ENCODE data around the gene SLC39A10.
"Not testable (repeated sequence)": the region's sequence is repeated elsewhere in the genome, so short reads cannot be mapped to it uniquely, and the experiment has no call there.

The SLC39A10 gene

DNA sequence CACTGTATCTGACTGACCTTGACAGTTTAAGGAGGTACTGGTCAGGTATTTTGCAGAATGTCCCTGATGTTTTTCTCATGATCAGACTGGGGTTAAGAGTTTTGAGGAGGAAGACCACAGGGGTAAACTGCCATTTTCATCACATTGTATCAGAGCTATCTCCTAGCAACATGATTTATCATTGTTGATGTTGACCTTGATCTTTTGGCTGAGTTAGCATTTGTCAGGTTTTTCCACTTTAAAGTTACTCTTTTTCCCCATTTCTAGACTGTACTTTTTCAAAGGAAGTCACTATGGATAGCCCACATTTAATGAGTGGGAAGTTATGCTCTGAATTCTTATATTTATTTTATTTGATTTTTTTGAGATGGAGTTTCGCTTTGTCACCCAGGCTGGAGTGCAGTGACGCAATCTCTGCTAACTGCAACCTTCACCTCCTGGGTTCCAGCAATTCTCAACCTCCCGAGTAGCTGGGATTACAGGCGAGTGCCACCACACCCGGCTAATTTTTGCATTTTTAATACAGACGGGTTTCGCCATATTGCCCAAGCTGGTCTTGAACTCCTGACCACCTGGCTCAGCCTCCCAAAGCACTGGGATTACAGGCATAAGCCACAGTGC, 17.7 kb upstream of the SLC39A10 start:
- H3K27ac ChIP-seq (ENCODE audit: low read length), result no peak overlapping the region
- TF ChIP-seq, protein P1, sequence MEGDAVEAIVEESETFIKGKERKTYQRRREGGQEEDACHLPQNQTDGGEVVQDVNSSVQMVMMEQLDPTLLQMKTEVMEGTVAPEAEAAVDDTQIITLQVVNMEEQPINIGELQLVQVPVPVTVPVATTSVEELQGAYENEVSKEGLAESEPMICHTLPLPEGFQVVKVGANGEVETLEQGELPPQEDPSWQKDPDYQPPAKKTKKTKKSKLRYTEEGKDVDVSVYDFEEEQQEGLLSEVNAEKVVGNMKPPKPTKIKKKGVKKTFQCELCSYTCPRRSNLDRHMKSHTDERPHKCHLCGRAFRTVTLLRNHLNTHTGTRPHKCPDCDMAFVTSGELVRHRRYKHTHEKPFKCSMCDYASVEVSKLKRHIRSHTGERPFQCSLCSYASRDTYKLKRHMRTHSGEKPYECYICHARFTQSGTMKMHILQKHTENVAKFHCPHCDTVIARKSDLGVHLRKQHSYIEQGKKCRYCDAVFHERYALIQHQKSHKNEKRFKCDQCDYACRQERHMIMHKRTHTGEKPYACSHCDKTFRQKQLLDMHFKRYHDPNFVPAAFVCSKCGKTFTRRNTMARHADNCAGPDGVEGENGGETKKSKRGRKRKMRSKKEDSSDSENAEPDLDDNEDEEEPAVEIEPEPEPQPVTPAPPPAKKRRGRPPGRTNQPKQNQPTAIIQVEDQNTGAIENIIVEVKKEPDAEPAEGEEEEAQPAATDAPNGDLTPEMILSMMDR (IDR thresholded peaks at IDR 0.05; ENCODE audit: low read depth, low read length), result no peak
- no peak for TF ChIP-seq EZH2phosphoT487 (IDR thresholded peaks at IDR 0.05; ENCODE audit: low read depth)
- no peak overlapping the region for H3K4me3 ChIP-seq (ENCODE audit: low read length)

DNA sequence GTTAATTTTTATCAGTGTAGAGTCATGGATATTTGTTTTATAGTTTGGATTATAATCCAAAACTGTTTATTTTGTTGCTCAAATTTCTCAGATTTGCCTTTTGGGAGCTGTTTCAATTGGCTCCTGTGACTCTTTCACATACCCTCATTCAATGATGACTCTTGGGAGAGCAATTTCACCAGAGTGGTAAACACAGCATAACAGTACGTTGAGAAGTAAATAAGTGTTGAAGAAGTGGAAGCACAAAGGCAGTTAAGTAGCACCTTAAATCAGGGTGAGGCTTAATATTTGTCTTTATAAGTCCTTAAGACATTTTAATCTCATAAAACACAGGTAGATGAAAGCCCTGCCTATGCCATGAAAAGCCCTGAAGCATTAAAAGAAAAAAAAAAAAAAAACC, 17.1 kb upstream of the SLC39A10 start:
- H3K27ac ChIP-seq (ENCODE audit: low read length), result no peak overlapping the region
- no peaks in the 10 kb centered on the region for H4K20me1 ChIP-seq (ENCODE audit: insufficient read depth, low read length)
- H3K79me2 ChIP-seq (ENCODE audit: low read length), result no peaks in the 10 kb centered on the region
- H3K36me3 ChIP-seq (replicated peaks; ENCODE audit: low read depth, low read length), result no peaks in the 10 kb centered on the region
- no peak overlapping the region for H3K9ac ChIP-seq (ENCODE audit: low read length)
- H3K27me3 ChIP-seq (ENCODE audit: low read depth, low read length), result no peaks in the 10 kb centered on the region
- H3K4me2 ChIP-seq (ENCODE audit: low read length), result no peak overlapping the region
- H3K4me1 ChIP-seq (ENCODE audit: low read length), result no peaks in the 10 kb centered on the region
- H3K4me3 ChIP-seq (ENCODE audit: low read length), result no peak overlapping the region
- TF ChIP-seq EZH2phosphoT487 (IDR thresholded peaks at IDR 0.05; ENCODE audit: low read depth), result no peak
- TF ChIP-seq, protein P1 (IDR thresholded peaks at IDR 0.05; ENCODE audit: low read depth, low read length), result no peak
- H2AFZ ChIP-seq (ENCODE audit: low read depth, low read length), result no peak overlapping the region
- H3K9me3 ChIP-seq (ENCODE audit: insufficient read depth, low read length), result no peaks in the 10 kb centered on the region

More for the DNA sequence above, 17.7 kb upstream of the SLC39A10 start:
- H3K4me2 ChIP-seq (ENCODE audit: low read length), result no peak overlapping the region
- no peaks in the 10 kb centered on the region for H3K4me1 ChIP-seq (ENCODE audit: low read length)
- H3K36me3 ChIP-seq (replicated peaks; ENCODE audit: low read depth, low read length), result no peaks in the 10 kb centered on the region
- H3K79me2 ChIP-seq (ENCODE audit: low read length), result no peaks in the 10 kb centered on the region
- no peaks in the 10 kb centered on the region for H3K27me3 ChIP-seq (ENCODE audit: low read depth, low read length)
- H3K9ac ChIP-seq (ENCODE audit: low read length), result no peak overlapping the region
- no peaks in the 10 kb centered on the region for H3K9me3 ChIP-seq (ENCODE audit: insufficient read depth, low read length)
- no peak overlapping the region for H2AFZ ChIP-seq (ENCODE audit: low read depth, low read length)
- no peaks in the 10 kb centered on the region for H4K20me1 ChIP-seq (ENCODE audit: insufficient read depth, low read length)

DNA sequence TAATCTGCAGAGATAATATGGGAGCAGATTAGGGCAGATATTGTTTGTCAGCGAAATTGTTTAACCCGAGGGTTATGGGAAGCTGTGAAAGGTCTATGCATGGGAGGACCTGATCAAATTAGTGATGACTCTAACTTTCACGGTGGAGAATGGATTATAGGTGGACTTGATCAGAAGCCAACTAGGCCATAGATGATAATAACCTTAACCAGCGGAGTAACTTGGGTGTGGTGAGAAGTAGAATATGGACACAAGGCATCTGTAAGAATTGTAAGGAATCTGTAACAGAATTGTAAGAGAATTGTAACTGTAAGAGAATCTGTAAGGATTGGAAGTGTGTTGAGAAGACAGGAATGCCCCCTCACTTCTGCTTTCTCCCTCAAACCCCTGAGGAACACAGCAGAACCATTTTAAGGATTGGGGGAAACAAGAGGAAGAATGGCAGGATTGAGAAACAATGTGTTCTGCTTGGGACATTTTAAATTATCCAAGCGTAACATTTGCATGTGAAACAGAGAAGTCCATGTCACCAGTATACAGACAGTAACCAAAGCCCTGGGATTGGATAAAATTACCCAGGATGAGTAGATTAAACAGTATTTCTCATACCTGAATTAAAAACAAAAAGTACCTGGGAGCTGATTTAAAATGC, 14.9 kb upstream of the SLC39A10 start:
- Histone ChIP-seq H3K79me2 (ENCODE audit: low read length) (no peaks in the 10 kb centered on the region), H2AFZ (ENCODE audit: low read depth, low read length) (no peak overlapping the region), H4K20me1 (ENCODE audit: insufficient read depth, low read length) (no peaks in the 10 kb centered on the region), H3K27me3 (ENCODE audit: low read depth, low read length) (no peaks in the 10 kb centered on the region), H3K4me2 (ENCODE audit: low read length) (no peak overlapping the region), H3K9me3 (ENCODE audit: insufficient read depth, low read length) (no peaks in the 10 kb centered on the region), H3K9ac (ENCODE audit: low read length) (no peak overlapping the region), H3K36me3 (replicated peaks; ENCODE audit: low read depth, low read length) (no peaks in the 10 kb centered on the region), H3K4me1 (ENCODE audit: low read length) (peaks cover 6% of the 10 kb centered on the region), H3K27ac (ENCODE audit: low read length) (no peak overlapping the region), H3K4me3 (ENCODE audit: low read length) (no peak overlapping the region)
- TF ChIP-seq EZH2phosphoT487 (IDR thresholded peaks at IDR 0.05; ENCODE audit: low read depth), result no peak
- TF ChIP-seq, protein P1 (IDR thresholded peaks at IDR 0.05; ENCODE audit: low read depth, low read length), result no peak

DNA sequence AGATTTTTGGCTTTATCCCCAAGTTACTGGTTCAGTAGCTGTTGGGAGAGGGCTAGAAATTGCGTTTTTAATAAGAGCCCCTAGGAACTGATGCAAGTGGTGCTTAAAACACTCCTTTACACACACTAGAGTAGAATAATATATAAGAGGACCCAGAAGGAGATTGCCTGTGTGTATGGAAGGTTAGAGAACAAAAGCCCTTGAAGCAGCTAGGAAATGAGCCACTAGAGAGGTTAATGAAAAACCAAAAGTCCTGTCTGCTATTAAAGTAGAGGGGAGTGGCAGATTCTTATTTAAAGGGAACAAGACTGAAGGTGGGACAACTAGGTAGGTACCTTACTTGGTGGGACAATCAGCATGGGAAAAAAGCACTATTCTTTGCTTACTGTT, 14.4 kb upstream of the SLC39A10 start:
- no peak for TF ChIP-seq EZH2phosphoT487 (IDR thresholded peaks at IDR 0.05; ENCODE audit: low read depth)
- TF ChIP-seq, protein P1 (IDR thresholded peaks at IDR 0.05; ENCODE audit: low read depth, low read length), result no peak
- H3K27me3 ChIP-seq (ENCODE audit: low read depth, low read length), result no peaks in the 10 kb centered on the region
- H3K4me2 ChIP-seq (ENCODE audit: low read length), result no peak overlapping the region
- no peak overlapping the region for H2AFZ ChIP-seq (ENCODE audit: low read depth, low read length)
- no peaks in the 10 kb centered on the region for H4K20me1 ChIP-seq (ENCODE audit: insufficient read depth, low read length)
- no peaks in the 10 kb centered on the region for H3K9me3 ChIP-seq (ENCODE audit: insufficient read depth, low read length)
- H3K36me3 ChIP-seq (replicated peaks; ENCODE audit: low read depth, low read length), result no peaks in the 10 kb centered on the region
- H3K4me3 ChIP-seq (ENCODE audit: low read length), result no peak overlapping the region
- H3K9ac ChIP-seq (ENCODE audit: low read length), result no peak overlapping the region
- H3K79me2 ChIP-seq (ENCODE audit: low read length), result no peaks in the 10 kb centered on the region
- peaks cover 12% of the 10 kb centered on the region for H3K4me1 ChIP-seq (ENCODE audit: low read length)
- no peak overlapping the region for H3K27ac ChIP-seq (ENCODE audit: low read length)

DNA sequence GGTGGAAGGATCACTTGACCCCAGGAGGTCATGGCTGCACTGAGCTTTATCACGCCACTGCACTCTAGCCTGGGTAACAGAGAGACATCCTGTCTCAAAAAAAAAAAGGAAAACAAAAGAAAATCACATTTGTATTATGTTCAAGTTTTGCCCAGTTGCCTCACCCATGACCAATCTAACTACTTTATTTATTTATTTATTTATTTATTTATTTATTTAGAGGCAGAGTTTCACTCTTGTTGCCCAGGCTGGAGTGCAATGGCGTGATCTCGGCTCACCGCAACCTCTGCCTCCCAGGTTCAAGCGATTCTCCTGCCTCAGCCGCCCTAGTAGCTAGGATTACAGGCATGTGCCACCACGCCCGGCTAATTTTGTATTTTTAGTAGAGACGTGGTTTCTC, 12.3 kb upstream of the SLC39A10 start:
- not testable (repeated sequence) for H3K9me3 ChIP-seq (ENCODE audit: insufficient read depth, low read length); H3K36me3 ChIP-seq (replicated peaks; ENCODE audit: low read depth, low read length); H2AFZ ChIP-seq (ENCODE audit: low read depth, low read length); H3K27me3 ChIP-seq (ENCODE audit: low read depth, low read length); H3K9ac ChIP-seq (ENCODE audit: low read length); H3K4me2 ChIP-seq (ENCODE audit: low read length); H3K4me3 ChIP-seq (ENCODE audit: low read length); H3K27ac ChIP-seq (ENCODE audit: low read length); H4K20me1 ChIP-seq (ENCODE audit: insufficient read depth, low read length); H3K79me2 ChIP-seq (ENCODE audit: low read length)
- peaks cover 32% of the 10 kb centered on the region for H3K4me1 ChIP-seq (ENCODE audit: low read length)

Measured in OCI-LY3 (cell line).